ENCODE measurements around the gene EFCAB3.
"Not testable (repeated sequence)": the region's sequence is repeated elsewhere in the genome, so short reads cannot be mapped to it uniquely, and the experiment has no call there.

Gene EFCAB3

DNA sequence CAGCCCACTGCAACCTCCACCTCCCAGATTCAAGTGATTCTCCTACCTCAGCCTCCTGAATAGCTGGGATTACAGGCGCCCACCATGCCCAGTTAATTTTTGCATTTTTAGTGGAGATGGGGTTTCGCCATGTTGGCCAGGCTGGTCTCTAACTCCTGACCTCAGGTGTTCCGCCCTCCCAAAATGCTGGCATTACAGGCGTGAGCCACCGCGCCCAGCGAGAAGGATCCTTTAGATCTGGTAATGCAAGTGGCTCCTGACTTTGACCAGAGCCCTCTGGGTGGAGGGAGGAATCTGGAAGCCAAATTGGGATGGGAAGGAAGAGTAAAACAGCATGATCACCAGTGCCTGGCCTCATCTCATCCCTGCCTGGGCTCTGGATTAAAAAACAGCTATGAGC, 84.9 kb downstream of the EFCAB3 start:
- not testable (repeated sequence) for DNase-seq
